GM19238 (cell line): ENCODE data around the gene CHST6.
"Not testable (repeated sequence)": the region's sequence is repeated elsewhere in the genome, so short reads cannot be mapped to it uniquely, and the experiment has no call there.

Source experiments
- DNase-seq: peaks from one replicate; pipeline ENCODE4 v3.0.0; 2011; ENCODE audit warnings: low spot score; ENCODE audit not compliant: insufficient read length

Gene CHST6

DNA sequence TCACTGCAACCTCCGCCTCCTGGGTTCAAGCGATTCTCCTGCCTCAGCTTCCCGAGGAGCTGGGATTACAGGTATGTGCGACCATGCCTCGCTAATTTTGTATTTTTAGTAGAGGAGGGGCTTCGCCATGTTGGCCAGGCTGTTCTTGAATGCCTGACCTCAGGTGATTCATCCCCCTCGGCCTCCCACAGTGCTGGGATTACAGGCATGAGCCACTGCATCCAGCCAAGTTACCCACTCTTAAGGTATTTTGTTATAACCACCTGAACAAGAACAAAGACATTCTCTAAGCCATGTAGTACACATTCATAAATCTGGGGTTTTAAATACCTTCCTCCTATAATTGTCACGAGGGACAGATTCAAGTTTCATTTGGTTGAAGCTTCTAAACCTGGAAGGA is 18.4 kb downstream of the CHST6 start:
- no peak for DNase-seq

- DNase-seq, result no peak
These were observed 19.8 kb downstream of the CHST6 start for GRCh38 chr16:75475420-75475847.

DNA sequence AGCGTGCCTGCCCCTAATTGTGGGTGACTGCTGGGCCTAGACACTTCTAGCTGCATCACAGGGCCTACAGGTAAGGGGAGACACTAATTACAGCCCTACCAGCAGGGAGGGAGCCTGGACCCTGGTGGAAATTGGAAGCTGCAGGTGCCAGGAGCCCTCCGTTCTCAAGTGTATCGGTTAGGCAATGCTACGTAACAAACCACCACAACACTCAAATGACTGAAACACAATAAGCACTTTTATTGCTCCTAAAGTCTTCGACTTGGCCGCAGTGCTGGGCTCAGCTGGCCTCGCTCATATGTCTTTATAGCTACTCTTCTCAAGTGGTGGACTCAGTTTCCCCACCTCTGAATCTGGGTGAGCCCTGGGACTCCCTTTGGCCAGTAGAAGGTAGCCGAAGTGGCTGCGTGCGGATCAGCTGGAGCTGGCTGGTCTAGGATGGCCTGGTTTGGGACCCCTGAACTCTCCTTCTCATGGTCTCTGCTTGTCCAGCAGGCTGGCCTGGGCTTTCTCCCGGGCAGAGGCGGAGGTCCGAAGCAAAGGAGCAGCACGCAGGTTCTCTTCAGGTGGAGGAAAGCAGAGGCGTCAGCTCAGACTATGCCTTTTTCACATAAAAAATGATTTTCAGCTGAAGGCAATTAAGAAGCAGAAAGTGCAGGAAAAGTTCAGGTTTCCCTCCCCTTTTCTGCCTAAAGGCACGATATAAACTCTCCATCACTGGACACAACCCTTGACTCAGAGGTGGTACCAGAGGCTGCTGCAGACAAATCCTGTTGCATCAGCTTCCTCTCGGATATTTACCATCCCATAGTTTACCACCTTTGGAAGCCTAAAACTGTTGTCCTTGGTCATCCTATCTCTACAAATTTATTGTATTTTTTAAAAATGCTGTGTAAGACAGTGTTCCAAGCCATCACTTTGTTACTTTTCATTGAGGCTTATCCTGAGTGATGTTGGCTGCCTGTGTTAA is 22.0 kb downstream of the CHST6 start:
- DNase-seq, result no peak

DNA sequence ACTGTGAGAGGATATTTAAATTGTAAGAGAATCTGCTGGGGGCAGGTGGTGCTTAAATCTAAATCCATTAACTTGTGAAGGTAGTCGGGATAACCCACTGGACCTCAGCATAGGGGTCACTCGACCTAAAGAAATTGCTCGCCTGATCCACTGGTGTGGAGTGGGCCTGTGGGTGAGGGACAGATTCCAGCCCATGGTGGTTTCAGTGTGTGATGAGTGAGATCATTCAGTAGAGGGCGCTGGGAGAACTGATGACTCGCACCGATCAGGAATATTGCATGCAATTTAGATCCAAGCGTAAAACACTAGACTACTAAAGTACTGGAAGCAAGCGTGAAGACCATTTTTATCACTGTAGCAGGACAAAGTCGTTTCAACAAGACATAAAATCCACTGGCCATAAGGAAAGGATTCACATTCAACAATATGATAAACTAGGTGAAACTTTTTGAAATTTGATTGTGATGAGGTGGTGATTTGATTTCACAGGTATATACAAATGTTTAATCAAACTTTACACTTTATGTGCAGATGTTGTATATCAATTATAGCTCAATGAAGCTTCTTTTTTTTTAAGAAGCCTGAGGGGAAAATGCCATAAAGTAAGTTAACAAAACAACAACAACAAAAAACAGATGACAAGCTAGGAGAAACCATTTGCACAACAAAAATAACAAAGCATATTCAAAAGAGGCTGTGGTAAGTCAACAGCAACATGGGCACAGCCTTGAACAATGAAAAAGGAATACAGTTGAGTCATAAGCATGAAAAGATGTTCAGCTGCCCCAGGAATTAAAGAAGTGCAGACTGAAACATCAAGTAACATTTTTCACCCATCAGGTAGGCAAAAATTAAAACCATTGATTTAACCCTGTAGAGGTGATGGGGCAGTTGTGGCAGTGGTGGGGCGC is 23.3 kb downstream of the CHST6 start:
- peak; percentile 63 for DNase-seq

GRCh38 chr16:75466760-75467159 is 28.5 kb downstream of the CHST6 start:
- no peak for DNase-seq

DNA sequence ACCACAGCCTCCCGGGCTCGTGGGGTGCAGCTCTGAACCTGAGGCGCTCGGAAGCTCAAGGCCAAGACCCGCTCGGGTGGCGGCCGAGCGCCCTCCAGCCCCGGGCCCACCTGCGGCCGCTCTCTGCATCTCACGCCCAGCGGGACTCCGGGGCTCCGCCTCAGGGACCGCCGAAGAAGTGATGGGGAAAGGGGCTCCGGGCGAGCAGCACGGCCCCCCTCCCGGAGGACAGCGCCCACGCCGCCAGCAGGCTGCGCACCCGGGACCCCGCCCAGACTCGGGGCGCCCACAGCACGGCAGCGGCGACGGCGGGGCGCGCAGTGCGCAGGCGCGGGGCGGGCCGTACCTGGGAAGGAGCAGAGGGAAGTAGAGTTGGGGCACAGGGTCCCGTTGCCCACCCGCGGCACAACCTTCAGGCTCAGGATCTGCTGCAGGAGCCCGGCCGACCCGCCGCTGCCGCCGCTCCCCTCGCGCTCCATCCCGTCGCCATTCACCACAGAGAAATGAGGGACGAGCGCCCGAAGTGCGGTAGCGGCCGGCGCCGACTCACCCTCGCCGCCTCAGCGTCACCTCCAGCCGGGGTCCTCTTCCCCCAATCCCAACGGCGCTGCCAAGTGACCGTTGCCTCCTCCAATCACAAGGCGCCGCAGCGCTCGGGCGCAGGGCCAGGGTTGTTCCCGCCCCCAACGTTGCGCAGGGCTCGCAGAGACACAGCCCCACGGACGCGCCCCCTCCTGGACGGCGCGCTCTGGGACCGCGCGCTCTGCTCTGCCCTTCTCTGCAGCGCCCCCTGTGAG is 30.9 kb downstream of the CHST6 start, which contains the start of gene TMEM170A:
TMEM170A (minus strand) TSS at position 568 of the 797 bp plus-strand sequence; CDS start at position 479, 89 bp downstream.
- peak; percentile 95 for DNase-seq

DNA sequence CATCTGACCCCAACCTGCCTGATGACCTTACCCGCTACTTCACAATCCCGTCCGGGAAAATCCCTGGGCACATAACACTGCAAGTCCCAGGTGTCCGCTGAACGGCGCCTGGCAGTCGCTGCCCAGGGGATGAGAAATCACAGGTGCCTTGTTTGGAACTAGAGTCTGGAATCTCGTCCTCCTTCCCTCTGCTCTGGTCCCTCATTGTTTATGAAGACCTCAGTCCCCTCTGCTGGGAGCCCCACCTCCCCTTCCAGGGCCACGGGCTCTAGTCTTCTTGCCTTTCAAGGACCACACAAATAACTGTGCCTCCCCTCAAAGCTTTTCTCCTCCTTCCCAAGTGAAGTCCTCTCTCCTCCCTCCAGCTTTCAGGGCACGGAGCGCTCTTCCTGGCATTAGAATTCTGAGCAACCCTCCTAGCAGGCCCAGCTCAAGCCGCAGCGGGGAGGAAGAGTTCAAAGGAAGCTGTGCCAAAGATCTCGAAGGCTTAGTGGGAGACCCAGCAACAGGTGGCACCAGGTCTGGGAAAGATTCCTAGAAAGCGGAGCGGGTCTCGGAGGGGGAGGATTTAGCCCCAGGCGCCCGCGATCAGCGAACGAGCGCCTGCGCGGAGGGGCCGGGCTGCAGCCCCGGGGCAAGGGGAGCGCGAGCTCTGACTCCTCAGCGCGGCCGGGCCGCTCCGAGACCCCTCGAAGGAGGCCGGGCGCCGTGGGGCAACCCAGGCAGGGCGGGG is 31.7 kb downstream of the CHST6 start:
- DNase-seq, result not testable (repeated sequence)

DNA sequence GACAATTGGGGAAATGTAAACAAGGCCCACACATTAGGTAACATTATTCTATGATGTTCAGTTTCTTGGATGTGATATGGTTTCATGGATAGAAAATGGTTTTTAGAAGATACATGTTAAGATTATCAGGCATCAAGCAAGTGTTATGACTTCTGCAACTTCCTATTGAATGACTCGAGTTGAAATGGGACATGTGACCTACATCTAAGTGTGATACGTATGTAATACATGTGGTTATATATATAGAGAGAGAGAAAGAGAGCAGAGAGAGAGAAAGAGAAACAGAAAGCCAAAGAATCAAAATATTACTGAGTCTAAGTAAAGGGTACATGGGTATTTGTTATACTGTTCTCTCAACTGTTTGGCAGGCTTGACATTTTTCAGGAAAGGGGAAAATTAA is 32.4 kb downstream of the CHST6 start:
- no peak for DNase-seq

DNA sequence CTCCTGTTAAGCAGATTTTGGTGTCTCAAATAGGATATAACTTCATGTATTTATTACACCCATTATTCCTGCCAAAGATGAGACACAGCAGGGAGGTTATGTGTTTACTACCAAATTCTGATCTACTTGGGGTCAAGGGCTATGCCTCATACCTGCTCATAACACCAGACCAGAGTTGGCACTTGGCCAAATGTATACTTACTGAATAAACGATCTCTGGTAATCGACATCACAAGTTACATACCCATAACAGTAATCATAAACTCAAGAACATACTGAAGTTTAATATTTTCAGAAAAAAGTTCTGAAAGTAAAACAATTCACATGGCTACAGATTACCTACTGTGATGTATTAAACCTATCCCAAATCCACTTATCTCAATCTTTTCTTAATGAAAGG is 33.7 kb downstream of the CHST6 start:
- no peak for DNase-seq

DNA sequence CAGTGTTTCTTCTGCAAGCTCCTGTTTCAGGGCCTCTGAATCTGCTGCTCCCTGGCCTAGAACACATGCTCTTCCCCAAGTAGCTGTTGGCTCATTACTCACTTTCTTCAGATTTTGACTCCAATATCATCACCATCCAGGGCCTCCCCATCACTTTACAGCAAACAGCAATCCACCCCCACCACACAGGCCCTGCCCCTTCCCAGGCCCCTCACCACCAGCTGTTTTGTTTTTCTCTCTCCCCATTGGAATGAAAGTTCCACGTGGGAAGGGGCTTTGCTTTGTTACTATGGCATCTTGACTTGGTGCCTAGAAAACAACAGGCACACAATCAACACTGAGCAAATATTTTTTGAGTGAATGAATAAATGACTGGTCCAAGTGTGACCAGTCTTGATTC is 34.8 kb downstream of the CHST6 start:
- DNase-seq, result no peak

- no peak for DNase-seq
These were observed 35.5 kb downstream of the CHST6 start for GRCh38 chr16:75459691-75460090.

- DNase-seq, result no peak
These were observed 36.8 kb downstream of the CHST6 start for GRCh38 chr16:75458439-75458838.

DNA sequence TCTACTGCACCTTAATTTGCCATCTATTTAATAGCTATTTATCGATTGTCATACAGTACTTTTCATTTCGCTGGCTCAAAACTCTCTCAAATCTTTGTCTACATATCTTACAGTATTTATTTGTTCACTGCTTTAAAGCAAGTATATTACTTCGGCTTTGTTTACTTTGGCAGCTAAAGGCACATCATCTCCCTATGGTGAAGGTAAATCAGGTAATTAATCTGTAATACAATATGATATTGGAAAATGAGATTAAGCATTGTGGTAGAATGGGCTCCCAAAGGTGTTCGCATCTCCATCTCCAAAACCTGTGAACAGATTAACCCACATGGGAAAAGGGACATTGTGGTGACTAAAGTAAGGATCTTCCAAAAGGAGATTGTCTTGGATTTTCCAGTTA is 37.2 kb downstream of the CHST6 start:
- DNase-seq, result no peak

- DNase-seq, result no peak
These were observed 37.7 kb downstream of the CHST6 start for GRCh38 chr16:75457485-75458021.

GRCh38 chr16:75456971-75457370 is 38.3 kb downstream of the CHST6 start:
- DNase-seq, result no peak

GRCh38 chr16:75456486-75456885 is 38.8 kb downstream of the CHST6 start:
- not testable (repeated sequence) for DNase-seq

GRCh38 chr16:75455677-75456076 is 39.6 kb downstream of the CHST6 start:
- DNase-seq, result no peak

DNA sequence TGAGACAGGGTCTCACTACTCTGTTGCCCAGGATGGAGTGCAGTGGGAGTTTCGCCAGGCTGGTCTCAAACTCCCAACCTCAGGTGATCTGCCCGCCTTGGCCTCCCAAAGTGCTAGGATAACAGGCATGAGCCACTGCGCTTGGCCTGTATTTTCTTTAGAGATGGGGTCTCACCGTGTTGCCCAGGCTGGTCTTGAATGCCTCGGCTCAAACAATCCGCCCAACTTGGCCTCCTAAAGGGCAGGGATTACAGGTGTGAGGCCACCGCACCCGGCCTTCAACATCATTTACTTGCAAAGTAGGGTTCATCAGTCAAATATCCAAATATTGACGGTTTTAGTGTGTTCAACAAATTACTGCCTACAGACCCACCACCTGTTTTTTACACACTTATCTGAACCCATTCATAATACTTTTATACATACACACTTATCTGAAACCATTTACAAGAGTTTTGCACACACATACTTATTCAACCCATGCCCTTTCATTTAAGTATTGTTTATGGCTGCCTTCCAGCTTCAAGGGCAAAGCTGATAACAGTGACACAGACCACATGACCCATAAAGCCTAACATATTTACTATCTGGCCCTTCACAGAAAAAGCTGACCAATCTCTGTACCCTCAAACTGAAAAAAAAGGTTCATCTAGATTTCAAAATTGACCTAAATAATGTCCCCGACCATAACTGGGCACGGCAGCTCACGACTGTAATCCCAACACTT is 42.6 kb downstream of the CHST6 start:
- DNase-seq, result no peak

DNA sequence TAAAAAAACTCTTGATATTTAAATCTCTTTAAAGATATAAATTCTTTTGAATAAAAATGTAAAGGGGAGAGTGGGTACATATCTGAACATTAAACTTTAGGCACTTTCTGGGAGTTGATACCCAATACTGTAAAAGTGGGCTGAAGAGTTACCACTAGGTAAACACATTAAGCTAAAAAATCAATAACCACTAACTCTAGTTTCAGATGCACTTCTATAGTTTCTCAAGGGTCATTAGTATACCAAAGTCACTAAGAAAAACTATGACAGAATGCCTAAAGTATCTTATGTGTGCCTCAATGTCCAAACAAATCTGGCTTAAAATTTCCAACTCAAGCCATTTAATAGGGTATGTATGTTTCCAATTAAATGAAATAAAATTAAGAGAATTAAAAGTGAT is 48.8 kb downstream of the CHST6 start:
- no peak for DNase-seq
